IPS-NIHi7 (cell line): ENCODE measurements around the gene NPW.

Experiments used
- DNase-seq: peaks from one replicate; pipeline ENCODE4 v3.0.0; 2012; ENCODE audit warnings: mixed read lengths; ENCODE audit errors: extremely low spot score

NPW gene

GRCh38 chr16:2053897-2054296, 34.3 kb downstream of the NPW start:
- no peak for DNase-seq

DNA sequence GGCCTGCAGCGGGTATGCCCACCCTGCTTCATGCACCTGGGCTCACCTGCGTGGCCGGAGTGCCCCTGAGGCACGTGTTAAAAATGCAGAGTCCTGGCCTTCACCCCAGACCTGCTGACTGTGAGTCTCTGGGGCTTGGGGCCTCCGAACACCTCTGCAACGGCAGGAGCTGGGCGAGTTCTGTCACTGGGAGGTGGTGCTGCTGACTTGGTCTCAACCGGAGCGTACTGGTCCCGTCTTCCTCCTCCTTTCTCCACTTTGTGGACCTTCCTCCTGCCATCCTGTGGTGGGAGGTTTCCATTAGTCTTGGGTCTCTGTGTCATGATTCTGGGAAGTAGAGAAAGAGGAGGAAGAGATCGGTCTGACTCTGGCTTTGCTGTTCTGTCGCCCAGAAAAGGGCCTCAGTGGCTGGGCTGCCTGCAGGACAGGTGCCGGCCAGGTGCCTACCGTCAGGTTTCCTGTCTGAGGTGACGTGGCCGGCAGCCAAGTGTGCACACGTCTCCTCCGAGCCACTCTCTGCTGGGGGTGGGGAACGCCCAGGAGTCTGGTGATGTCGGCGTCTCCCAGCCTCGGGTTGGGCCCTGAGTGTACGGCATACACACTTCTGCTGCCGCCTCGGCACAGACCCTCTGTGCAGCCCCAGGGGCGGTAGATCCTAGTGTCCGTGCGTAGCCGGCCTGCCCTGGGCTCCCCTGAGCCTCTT, 35.1 kb downstream of the NPW start:
- DNase-seq: no peak

GRCh38 chr16:2056077-2056476, 36.5 kb downstream of the NPW start:
- DNase-seq: no peak

- no peak for DNase-seq
Observed at GRCh38 chr16:2056681-2057407, 37.3 kb downstream of the NPW start.

DNA sequence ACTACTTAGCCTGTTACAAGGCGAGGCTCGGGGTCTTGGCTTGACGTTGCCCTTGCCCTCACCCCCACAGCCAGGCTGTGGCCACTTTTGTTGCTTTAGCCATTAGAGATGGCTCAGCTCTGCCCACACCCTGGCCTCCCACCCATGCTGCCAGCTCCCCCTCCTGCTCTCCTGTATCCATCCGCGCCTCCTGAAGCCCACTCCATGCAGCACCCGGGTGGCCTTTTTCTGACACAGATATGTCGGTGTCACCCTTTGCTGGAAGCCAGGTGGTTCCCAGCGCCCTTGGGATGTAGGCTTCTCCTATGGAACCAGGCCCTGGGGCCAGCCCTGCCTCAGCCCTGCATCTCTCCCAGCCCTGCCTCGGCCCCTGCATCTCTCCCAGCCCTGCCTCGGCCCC, 37.9 kb downstream of the NPW start:
- DNase-seq: no peak

DNA sequence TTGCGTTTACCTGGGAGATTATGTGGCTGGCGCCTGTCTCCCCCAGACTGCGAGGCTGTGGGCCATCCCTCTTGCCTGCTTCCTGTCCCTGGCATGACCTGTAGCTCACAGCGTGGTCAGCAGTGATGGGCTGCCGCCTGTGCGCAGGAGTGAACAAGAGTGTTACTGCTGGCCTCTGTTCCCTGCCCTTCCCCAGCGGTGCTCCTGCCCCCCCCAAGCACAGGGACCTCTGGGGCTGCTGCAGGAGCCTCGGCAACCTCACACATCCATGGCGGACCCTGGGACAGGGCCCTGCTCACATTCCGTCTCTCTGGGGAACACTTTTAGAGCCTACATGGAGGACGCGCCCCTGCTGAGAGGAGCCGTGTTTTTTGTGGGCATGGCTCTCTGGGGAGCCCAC, 38.8 kb downstream of the NPW start:
- DNase-seq: no peak

DNA sequence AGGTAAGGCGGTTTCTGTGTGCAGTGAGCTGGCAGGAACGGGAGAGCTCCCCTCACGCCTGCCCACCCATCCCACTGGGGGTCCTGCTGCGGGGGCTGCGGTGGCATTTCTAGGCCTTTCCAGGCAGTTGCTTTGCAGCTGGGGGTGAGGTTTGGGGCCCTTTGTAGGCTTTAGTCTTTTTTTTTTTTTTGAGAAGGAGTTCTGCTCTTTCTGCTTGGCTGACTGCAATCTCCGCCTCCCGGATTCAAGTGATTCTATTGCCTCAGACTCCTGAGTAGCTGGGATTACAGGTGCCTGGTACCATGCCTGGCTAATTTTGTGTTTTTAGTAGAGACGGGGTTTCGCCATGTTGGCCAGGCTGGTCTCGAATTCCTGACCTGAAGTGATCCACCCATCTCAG, 39.3 kb downstream of the NPW start:
- DNase-seq: no peak

DNA sequence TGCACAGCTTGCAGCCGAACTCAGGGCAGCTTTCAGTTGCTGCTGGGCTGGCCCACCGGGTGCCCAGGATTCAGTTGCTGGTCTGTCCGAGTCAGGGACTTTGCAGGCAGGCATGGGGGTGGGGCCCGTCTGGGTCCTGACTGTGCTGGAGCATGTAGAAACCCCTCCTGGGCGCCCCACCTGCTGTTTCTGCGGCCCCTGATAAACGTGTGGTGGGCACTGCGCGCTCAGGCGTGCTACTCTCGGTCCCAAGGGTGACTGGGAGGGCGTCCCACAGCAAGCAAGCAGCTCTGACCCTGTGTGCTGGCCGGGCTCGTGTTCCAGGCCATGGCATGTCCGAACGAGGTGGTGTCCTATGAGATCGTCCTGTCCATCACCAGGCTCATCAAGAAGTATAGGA, 40.8 kb downstream of the NPW start:
- DNase-seq: no peak

GRCh38 chr16:2061023-2061422, 41.4 kb downstream of the NPW start:
- DNase-seq: no peak

GRCh38 chr16:2061526-2061925, 41.9 kb downstream of the NPW start:
- no peak for DNase-seq

- no peak for DNase-seq
Observed at GRCh38 chr16:2062801-2063200, 43.2 kb downstream of the NPW start.

- no peak for DNase-seq
Observed at GRCh38 chr16:2063861-2064260, 44.3 kb downstream of the NPW start.

- no peak for DNase-seq
Observed at GRCh38 chr16:2064368-2064945, 44.9 kb downstream of the NPW start.

GRCh38 chr16:2066139-2066538, 46.6 kb downstream of the NPW start:
- no peak for DNase-seq
